ENCODE results near the gene NLRX1.

Gene NLRX1

DNA sequence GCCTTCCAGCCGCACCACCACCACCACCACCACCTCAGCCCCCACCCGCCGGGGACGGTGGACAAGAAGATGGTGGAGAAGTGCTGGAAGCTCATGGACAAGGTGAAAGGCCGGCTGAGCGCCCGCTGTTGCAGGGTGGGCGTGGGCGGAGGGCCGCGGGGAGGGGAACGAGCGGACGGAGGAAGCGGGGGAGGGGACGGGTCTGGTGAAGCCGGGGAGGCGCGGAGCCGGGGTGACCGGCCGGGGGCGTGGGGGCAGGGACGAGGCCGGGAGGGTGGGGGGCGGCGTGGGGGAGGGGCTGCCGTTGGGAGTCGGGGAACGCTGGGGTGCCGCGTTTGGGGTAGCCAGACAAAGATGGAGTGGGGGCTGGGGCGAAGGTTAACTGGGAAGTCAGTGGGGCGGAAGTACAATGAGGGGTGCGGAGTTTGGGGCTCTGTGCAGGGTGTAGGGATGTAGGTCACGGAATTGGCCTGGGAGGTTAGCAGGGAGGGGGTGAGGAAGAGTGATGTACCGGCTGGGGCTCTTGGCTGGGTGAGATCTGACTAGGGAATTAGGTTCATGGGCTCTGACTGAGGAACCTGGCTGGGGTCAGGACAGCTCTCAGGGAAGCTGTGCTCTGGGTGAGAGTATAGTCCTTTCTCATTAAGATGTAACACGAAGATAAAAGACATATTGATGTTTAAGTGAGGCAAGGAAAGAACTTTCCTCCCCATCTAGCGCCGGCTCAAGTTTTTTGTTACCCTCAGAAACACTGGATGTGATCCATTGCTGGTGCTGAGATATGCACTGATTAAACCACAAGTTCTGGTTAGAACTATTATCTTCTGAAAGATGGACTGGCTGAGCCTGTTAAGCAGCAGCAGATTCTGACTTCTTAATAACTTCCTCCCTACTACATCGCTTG lies 38.2 kb downstream of the NLRX1 start:
- peak overlapping the region; percentile 67 for H3K4me2 ChIP-seq (ENCODE audit: low read length, poor library complexity, severe bottlenecking)
- peak; percentile 33 for DNase-seq
- H3K27ac ChIP-seq (ENCODE audit: low read length, poor library complexity, severe bottlenecking): peak overlapping the region; percentile 23
- peak overlapping the region; percentile 88 to 98 for H3K4me3 ChIP-seq (ENCODE audit: insufficient read depth in 1 of 2, low read depth in 1 of 2, low read length in 2 of 2)
- H2BK5ac ChIP-seq (ENCODE audit: low read depth, low read length, poor library complexity, severe bottlenecking): peak overlapping the region; percentile 10
- peak overlapping the region; percentile 71 for H2BK120ac ChIP-seq (ENCODE audit: low read depth, low read length)
- H3K4me1 ChIP-seq (ENCODE audit: control insufficient read depth, insufficient read depth, low read depth, low read length): peaks cover 4% of the 10 kb centered on the region
- no peaks in the 10 kb centered on the region for H3K36me3 ChIP-seq (ENCODE audit: control insufficient read depth in 1 of 2, insufficient read depth in 2 of 2, low read depth in 1 of 2, low read length in 2 of 2)
- H4K91ac ChIP-seq (ENCODE audit: low read length): no peak overlapping the region
- H3K9ac ChIP-seq (ENCODE audit: low read length): peak overlapping the region; percentile 87
- peak overlapping the region; percentile 90 to 94 for H3K18ac ChIP-seq (ENCODE audit: low read depth in 1 of 2, low read length in 2 of 2)
- H3K79me1 ChIP-seq (replicated peaks; ENCODE audit: low read length, poor library complexity, severe bottlenecking): no peaks in the 10 kb centered on the region
- peak overlapping the region; percentile 94 for H2AFZ ChIP-seq (ENCODE audit: low read depth, low read length)
- H3K23ac ChIP-seq (ENCODE audit: low read length in 2 of 2): peak overlapping the region; percentile 37 to 98
- no peak overlapping the region for H2AK5ac ChIP-seq (ENCODE audit: low read length, severe bottlenecking)
- H2BK15ac ChIP-seq (ENCODE audit: low read depth, poor library complexity, severe bottlenecking): peak overlapping the region; percentile 92
- under 1% methylated on average over 20 of the region's 41 CpGs for WGBS
- peak overlapping the region in 1 of 2 experiments; percentile 80 for H2BK12ac ChIP-seq (ENCODE audit: low read length in 2 of 2)
- H3K4ac ChIP-seq (ENCODE audit: low read depth in 1 of 2, low read length in 2 of 2): peak overlapping the region; percentile 46 to 67
- peak overlapping the region; percentile 45 for H4K8ac ChIP-seq (ENCODE audit: low read length)
- H3K27me3 ChIP-seq (ENCODE audit: control insufficient read depth in 1 of 2, insufficient read depth in 1 of 2, low read length in 2 of 2): no peaks in the 10 kb centered on the region
- no peaks in the 10 kb centered on the region for H3K9me3 ChIP-seq (ENCODE audit: control insufficient read depth, low read length)
- H3K14ac ChIP-seq (ENCODE audit: low read length in 2 of 2): peak overlapping the region in 1 of 2 experiments; percentile 97

GRCh38 chr11:119207415-119207960 lies 39.0 kb downstream of the NLRX1 start:
- Histone ChIP-seq H3K36me3 (ENCODE audit: control insufficient read depth in 1 of 2, insufficient read depth in 2 of 2, low read depth in 1 of 2, low read length in 2 of 2) (no peaks in the 10 kb centered on the region), H3K9me3 (ENCODE audit: control insufficient read depth, low read length) (no peaks in the 10 kb centered on the region), H3K4me1 (ENCODE audit: control insufficient read depth, insufficient read depth, low read depth, low read length) (peaks cover 4% of the 10 kb centered on the region), H2BK12ac (ENCODE audit: low read length in 2 of 2) (no peak overlapping the region), H3K9ac (ENCODE audit: low read length) (peak overlapping the region; percentile 87), H2BK15ac (ENCODE audit: low read depth, poor library complexity, severe bottlenecking) (no peak overlapping the region), H2BK120ac (ENCODE audit: low read depth, low read length) (no peak overlapping the region), H3K79me1 (replicated peaks; ENCODE audit: low read length, poor library complexity, severe bottlenecking) (no peaks in the 10 kb centered on the region), H3K23ac (ENCODE audit: low read length in 2 of 2) (no peak overlapping the region), H3K27ac (ENCODE audit: low read length, poor library complexity, severe bottlenecking) (peak overlapping the region; percentile 23), H3K4me2 (ENCODE audit: low read length, poor library complexity, severe bottlenecking) (peak overlapping the region; percentile 67), H4K91ac (ENCODE audit: low read length) (no peak overlapping the region), H2AFZ (ENCODE audit: low read depth, low read length) (no peak overlapping the region), H3K18ac (ENCODE audit: low read depth in 1 of 2, low read length in 2 of 2) (no peak overlapping the region), H3K27me3 (ENCODE audit: control insufficient read depth in 1 of 2, insufficient read depth in 1 of 2, low read length in 2 of 2) (no peaks in the 10 kb centered on the region), H2BK5ac (ENCODE audit: low read depth, low read length, poor library complexity, severe bottlenecking) (no peak overlapping the region), H3K4ac (ENCODE audit: low read depth in 1 of 2, low read length in 2 of 2) (no peak overlapping the region), H3K4me3 (ENCODE audit: insufficient read depth in 1 of 2, low read depth in 1 of 2, low read length in 2 of 2) (peak overlapping the region in 1 of 2 experiments; percentile 98), H4K8ac (ENCODE audit: low read length) (no peak overlapping the region), H3K14ac (ENCODE audit: low read length in 2 of 2) (no peak overlapping the region), H2AK5ac (ENCODE audit: low read length, severe bottlenecking) (no peak overlapping the region)
- no peak for DNase-seq
- WGBS: 51% methylated on average over 5 of the region's 11 CpGs

DNA sequence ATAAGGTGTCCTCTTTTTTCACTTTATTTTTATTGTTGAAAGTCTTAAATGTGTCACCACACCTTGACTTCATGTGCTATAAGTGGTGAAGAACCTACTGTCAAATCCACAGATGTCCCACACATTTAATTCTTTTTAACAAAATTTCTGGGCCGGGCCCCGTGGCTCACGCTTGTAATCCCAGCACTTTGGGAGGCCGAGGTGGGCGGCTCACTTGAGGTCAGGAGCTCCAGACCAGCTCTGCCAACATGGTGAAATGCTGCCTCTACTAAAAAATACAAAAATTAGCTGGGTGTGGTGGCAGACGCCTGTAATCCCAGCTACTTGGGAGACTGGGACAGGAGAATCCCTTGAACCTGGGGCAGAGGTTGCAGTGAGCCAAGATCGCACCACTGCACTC lies 40.7 kb downstream of the NLRX1 start:
- no peaks in the 10 kb centered on the region for H3K36me3 ChIP-seq (ENCODE audit: control insufficient read depth in 1 of 2, insufficient read depth in 2 of 2, low read depth in 1 of 2, low read length in 2 of 2)
- H3K23ac ChIP-seq (ENCODE audit: low read length in 2 of 2): no peak overlapping the region
- H3K79me1 ChIP-seq (replicated peaks; ENCODE audit: low read length, poor library complexity, severe bottlenecking): peaks cover 2% of the 10 kb centered on the region
- no peak overlapping the region for H2AK5ac ChIP-seq (ENCODE audit: low read length, severe bottlenecking)
- 96% methylated on average over 6 of the region's 7 CpGs for WGBS
- H3K4me2 ChIP-seq (ENCODE audit: low read length, poor library complexity, severe bottlenecking): no peak overlapping the region
- H3K14ac ChIP-seq (ENCODE audit: low read length in 2 of 2): no peak overlapping the region
- peaks cover 4% of the 10 kb centered on the region for H3K4me1 ChIP-seq (ENCODE audit: control insufficient read depth, insufficient read depth, low read depth, low read length)
- no peak for DNase-seq
- H4K91ac ChIP-seq (ENCODE audit: low read length): no peak overlapping the region
- no peak overlapping the region for H2BK12ac ChIP-seq (ENCODE audit: low read length in 2 of 2)
- H3K9me3 ChIP-seq (ENCODE audit: control insufficient read depth, low read length): no peaks in the 10 kb centered on the region
- no peak overlapping the region for H2BK15ac ChIP-seq (ENCODE audit: low read depth, poor library complexity, severe bottlenecking)
- no peak overlapping the region for H2BK120ac ChIP-seq (ENCODE audit: low read depth, low read length)
- H2BK5ac ChIP-seq (ENCODE audit: low read depth, low read length, poor library complexity, severe bottlenecking): no peak overlapping the region
- no peak overlapping the region for H3K4me3 ChIP-seq (ENCODE audit: insufficient read depth in 1 of 2, low read depth in 1 of 2, low read length in 2 of 2)
- no peak overlapping the region for H3K18ac ChIP-seq (ENCODE audit: low read depth in 1 of 2, low read length in 2 of 2)
- H2AFZ ChIP-seq (ENCODE audit: low read depth, low read length): no peak overlapping the region
- H4K8ac ChIP-seq (ENCODE audit: low read length): no peak overlapping the region
- no peaks in the 10 kb centered on the region for H3K27me3 ChIP-seq (ENCODE audit: control insufficient read depth in 1 of 2, insufficient read depth in 1 of 2, low read length in 2 of 2)
- no peak overlapping the region for H3K4ac ChIP-seq (ENCODE audit: low read depth in 1 of 2, low read length in 2 of 2)
- H3K9ac ChIP-seq (ENCODE audit: low read length): no peak overlapping the region
- no peak overlapping the region for H3K27ac ChIP-seq (ENCODE audit: low read length, poor library complexity, severe bottlenecking)

DNA sequence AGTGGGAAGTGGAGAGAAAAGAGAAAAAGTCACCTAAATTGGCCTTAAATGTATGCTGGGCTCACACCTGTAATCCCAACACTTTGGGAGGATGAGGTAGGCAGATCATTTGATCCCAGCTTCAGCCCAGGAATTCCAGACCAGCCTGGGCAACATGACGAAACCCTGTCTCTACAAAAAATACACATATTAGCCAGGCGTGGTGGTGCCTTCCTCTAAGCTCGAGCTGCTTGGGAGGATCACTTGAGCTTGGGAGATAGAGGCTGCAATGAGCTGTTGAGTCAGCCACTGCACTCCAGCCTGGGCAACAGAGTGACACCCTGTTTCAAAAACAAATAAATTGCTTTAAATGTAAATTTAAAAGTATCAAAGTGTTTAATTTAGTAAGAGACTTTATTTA lies 41.5 kb downstream of the NLRX1 start:
- H3K27ac ChIP-seq (ENCODE audit: low read length, poor library complexity, severe bottlenecking): no peak overlapping the region
- H2BK120ac ChIP-seq (ENCODE audit: low read depth, low read length): no peak overlapping the region
- no peak overlapping the region for H2BK12ac ChIP-seq (ENCODE audit: low read length in 2 of 2)
- H2AK5ac ChIP-seq (ENCODE audit: low read length, severe bottlenecking): no peak overlapping the region
- H3K14ac ChIP-seq (ENCODE audit: low read length in 2 of 2): no peak overlapping the region
- no peak overlapping the region for H4K8ac ChIP-seq (ENCODE audit: low read length)
- no peak overlapping the region for H3K4me3 ChIP-seq (ENCODE audit: insufficient read depth in 1 of 2, low read depth in 1 of 2, low read length in 2 of 2)
- H3K79me1 ChIP-seq (replicated peaks; ENCODE audit: low read length, poor library complexity, severe bottlenecking): peaks cover 2% of the 10 kb centered on the region
- H2BK5ac ChIP-seq (ENCODE audit: low read depth, low read length, poor library complexity, severe bottlenecking): no peak overlapping the region
- peak; percentile 44 for DNase-seq
- no peak overlapping the region for H3K18ac ChIP-seq (ENCODE audit: low read depth in 1 of 2, low read length in 2 of 2)
- no peak overlapping the region for H2AFZ ChIP-seq (ENCODE audit: low read depth, low read length)
- 67% methylated on average over 2 of the region's 3 CpGs for WGBS
- H3K9ac ChIP-seq (ENCODE audit: low read length): no peak overlapping the region
- H2BK15ac ChIP-seq (ENCODE audit: low read depth, poor library complexity, severe bottlenecking): no peak overlapping the region
- H3K4me1 ChIP-seq (ENCODE audit: control insufficient read depth, insufficient read depth, low read depth, low read length): peaks cover 4% of the 10 kb centered on the region
- no peak overlapping the region for H3K4me2 ChIP-seq (ENCODE audit: low read length, poor library complexity, severe bottlenecking)
- H3K23ac ChIP-seq (ENCODE audit: low read length in 2 of 2): no peak overlapping the region
- no peak overlapping the region for H4K91ac ChIP-seq (ENCODE audit: low read length)
- no peaks in the 10 kb centered on the region for H3K9me3 ChIP-seq (ENCODE audit: control insufficient read depth, low read length)
- H3K27me3 ChIP-seq (ENCODE audit: control insufficient read depth in 1 of 2, insufficient read depth in 1 of 2, low read length in 2 of 2): no peaks in the 10 kb centered on the region
- no peak overlapping the region for H3K4ac ChIP-seq (ENCODE audit: low read depth in 1 of 2, low read length in 2 of 2)
- no peaks in the 10 kb centered on the region for H3K36me3 ChIP-seq (ENCODE audit: control insufficient read depth in 1 of 2, insufficient read depth in 2 of 2, low read depth in 1 of 2, low read length in 2 of 2)
